ENCODE results near the gene VPS37B. TPM values are rescaled to one million over a fixed set of nuclear protein-coding genes. Genes with fewer than 3 reads are reported as not detected.
"Not testable (repeated sequence)": the region's sequence is repeated elsewhere in the genome, so short reads cannot be mapped to it uniquely, and the experiment has no call there.

VPS37B gene
- total and polyA plus RNA-seq, 8 donors = 13.5 to 30.1 (median 18.6) TPM

DNA sequence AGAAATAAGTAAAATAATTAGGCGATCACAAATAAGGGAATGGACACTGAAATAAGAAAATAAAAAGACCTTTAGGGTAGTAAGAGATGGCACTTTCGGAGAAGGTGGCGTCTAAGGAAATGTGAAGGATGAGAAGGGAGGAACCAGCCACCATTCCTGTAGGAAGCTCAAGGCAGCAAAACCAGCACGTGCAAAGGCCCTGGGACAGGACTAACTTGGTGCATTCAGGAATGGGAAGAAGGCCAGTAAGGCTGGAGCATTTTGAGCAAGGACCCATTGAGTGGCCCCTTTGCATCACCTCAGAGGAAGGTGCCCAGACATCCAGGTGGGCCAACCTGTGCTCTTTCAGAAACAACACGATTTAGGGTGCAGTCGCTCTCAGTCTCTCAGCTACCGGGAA, 738 bp upstream of the VPS37B start:
- Histone ChIP-seq H3K4me1 (peaks cover 18 to 29% (median 24%) of the 10 kb centered on the region in 3 donors), H3K27me3 (no peaks in the 10 kb centered on the region), H3K27ac (peak overlapping the region in 3 of 4 donors; percentile 77 to 96 (median 83)), H3K4me3 (no peak overlapping the region), H3K36me3 (no peaks in the 10 kb centered on the region), H3K9me3 (no peaks in the 10 kb centered on the region)
- no peak for FAIRE-seq
- TF ChIP-seq, protein P1, sequence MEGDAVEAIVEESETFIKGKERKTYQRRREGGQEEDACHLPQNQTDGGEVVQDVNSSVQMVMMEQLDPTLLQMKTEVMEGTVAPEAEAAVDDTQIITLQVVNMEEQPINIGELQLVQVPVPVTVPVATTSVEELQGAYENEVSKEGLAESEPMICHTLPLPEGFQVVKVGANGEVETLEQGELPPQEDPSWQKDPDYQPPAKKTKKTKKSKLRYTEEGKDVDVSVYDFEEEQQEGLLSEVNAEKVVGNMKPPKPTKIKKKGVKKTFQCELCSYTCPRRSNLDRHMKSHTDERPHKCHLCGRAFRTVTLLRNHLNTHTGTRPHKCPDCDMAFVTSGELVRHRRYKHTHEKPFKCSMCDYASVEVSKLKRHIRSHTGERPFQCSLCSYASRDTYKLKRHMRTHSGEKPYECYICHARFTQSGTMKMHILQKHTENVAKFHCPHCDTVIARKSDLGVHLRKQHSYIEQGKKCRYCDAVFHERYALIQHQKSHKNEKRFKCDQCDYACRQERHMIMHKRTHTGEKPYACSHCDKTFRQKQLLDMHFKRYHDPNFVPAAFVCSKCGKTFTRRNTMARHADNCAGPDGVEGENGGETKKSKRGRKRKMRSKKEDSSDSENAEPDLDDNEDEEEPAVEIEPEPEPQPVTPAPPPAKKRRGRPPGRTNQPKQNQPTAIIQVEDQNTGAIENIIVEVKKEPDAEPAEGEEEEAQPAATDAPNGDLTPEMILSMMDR (IDR thresholded peaks at IDR 0.05) = no peak
- intact Hi-C loops (cut with DNase I) = no loop called here
- no peak for ATAC-seq
- WGBS, 2 donors = 93 to 96% methylated on average over 7 of the region's 7 CpGs
- DNase-seq = no peak

- WGBS, 2 donors = 3 to 5% methylated on average over 9 of the region's 9 CpGs
- H3K9me3 ChIP-seq = no peaks in the 10 kb centered on the region
- ATAC-seq (peak; percentile 5 to 20 (median 15)), DNase-seq (no peak), FAIRE-seq (no peak)
- H3K27ac ChIP-seq = peak overlapping the region; percentile 74 to 96 (median 80)
- H3K4me1 ChIP-seq = peaks cover 30 to 43% (median 37%) of the 10 kb centered on the region in 3 donors
- no peaks in the 10 kb centered on the region for H3K27me3 ChIP-seq
- intact Hi-C loops (cut with DNase I) = no loop called here
- no peaks in the 10 kb centered on the region for H3K36me3 ChIP-seq
- peak overlapping the region; percentile 51 to 81 (median 72) for H3K4me3 ChIP-seq
- TF ChIP-seq, protein P1 (IDR thresholded peaks at IDR 0.05) = no peak
These were observed 612 bp downstream of the VPS37B start for GRCh38 chr12:122895320-122895703.

GRCh38 chr12:122894193-122895121, 1.5 kb downstream of the VPS37B start:
- no peak for FAIRE-seq
- Histone ChIP-seq H3K4me3 (peak overlapping the region in 3 of 4 donors; percentile 68 to 81 (median 76)), H3K27me3 (no peaks in the 10 kb centered on the region), H3K4me1 (peaks cover 37 to 51% (median 39%) of the 10 kb centered on the region in 3 donors), H3K36me3 (no peaks in the 10 kb centered on the region), H3K27ac (peak overlapping the region; percentile 74 to 96 (median 80)), H3K9me3 (no peaks in the 10 kb centered on the region)
- intact Hi-C loops (cut with DNase I) = no loop called here
- DNase-seq = peak in 2 of 6 donors; percentile 41 to 61
- peak; percentile 10 to 34 (median 20) for ATAC-seq
- 25 to 34% methylated on average over 14 to 15 of the region's 15 CpGs for WGBS, 2 donors
- TF ChIP-seq, protein P1 (IDR thresholded peaks at IDR 0.05) = no peak

- DNase-seq (peak in 1 of 6 donors; percentile 48), ATAC-seq (peak; percentile 16 to 52 (median 44)), FAIRE-seq (no peak)
- Histone ChIP-seq H3K4me1 (peaks cover 44 to 60% (median 47%) of the 10 kb centered on the region in 3 donors), H3K27ac (peak overlapping the region; percentile 74 to 96 (median 80)), H3K27me3 (no peaks in the 10 kb centered on the region), H3K36me3 (no peaks in the 10 kb centered on the region), H3K9me3 (no peaks in the 10 kb centered on the region), H3K4me3 (peak overlapping the region in 2 of 4 donors; percentile 68 to 76)
- WGBS, 2 donors = 22 to 23% methylated on average over 7 of the region's 7 CpGs
- TF ChIP-seq, protein P1 (IDR thresholded peaks at IDR 0.05) = no peak
- intact Hi-C loops (cut with DNase I) = no loop called here
These were observed 2.4 kb downstream of the VPS37B start for GRCh38 chr12:122893208-122894153.

DNA sequence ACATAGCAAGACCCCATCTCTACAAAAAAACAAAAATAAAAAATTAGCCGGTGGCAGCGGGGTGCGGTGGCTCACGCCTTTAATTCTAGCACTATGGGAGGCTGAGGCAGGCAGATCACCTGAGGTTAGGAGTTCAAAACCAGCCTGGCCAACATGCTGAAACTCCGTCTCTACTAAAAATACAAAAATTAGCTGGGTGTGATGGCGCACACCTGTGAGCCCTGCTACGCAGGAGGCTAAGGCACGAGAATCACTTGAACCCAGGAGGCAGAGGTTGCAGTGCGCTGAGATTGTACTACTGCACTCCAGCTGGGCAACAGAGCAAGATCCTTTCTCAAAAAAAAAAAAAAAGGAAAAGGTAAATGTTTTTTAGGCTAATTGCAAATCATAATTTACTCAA, 3.2 kb downstream of the VPS37B start:
- Histone ChIP-seq H3K4me1 (peaks cover 48 to 66% (median 51%) of the 10 kb centered on the region in 3 donors), H3K27ac (peak overlapping the region; percentile 74 to 96 (median 80))
- FAIRE-seq; intact Hi-C loops (cut with DNase I); H3K9me3 ChIP-seq; DNase-seq; H3K4me3 ChIP-seq; ATAC-seq; H3K27me3 ChIP-seq; H3K36me3 ChIP-seq: not testable (repeated sequence)
- 92% methylated on average over 9 of the region's 9 CpGs for WGBS, 2 donors

Measured in pancreas (tissue), 10 donors.